Mesothelial cell of epicardium (in vitro differentiated cells): ENCODE data around the gene TAF4B. TPM values are rescaled to one million over a fixed set of nuclear protein-coding genes. Genes with fewer than 3 reads are reported as not detected.

Source experiments
- DNase-seq, 2 experiments: peaks; one replicate each; pipeline ENCODE4 v3.0.0; 2021; ENCODE audit warnings: low spot score in 2 of 2; ENCODE audit not compliant: unreplicated experiment in 2 of 2
- H3K27ac Mint-ChIP-seq: 2 replicates; pipeline ENCODE4 v1.8.0; 2021; ENCODE audit warnings: mixed read lengths
- H3K27me3 Mint-ChIP-seq: 2 replicates; pipeline ENCODE4 v1.8.0; 2021; ENCODE audit warnings: low read depth, mixed read lengths
- H3K36me3 Mint-ChIP-seq: 2 replicates; pipeline ENCODE4 v1.8.0; 2021; ENCODE audit warnings: mixed read lengths
- H3K4me1 Mint-ChIP-seq: 2 replicates; pipeline ENCODE4 v1.8.0; 2021; ENCODE audit warnings: mixed read lengths
- H3K4me3 Mint-ChIP-seq: 2 replicates; pipeline ENCODE4 v1.8.0; 2021; ENCODE audit warnings: mild to moderate bottlenecking, moderate library complexity, mixed read lengths
- H3K9me3 Mint-ChIP-seq: 2 replicates; pipeline ENCODE4 v1.8.0; 2021; ENCODE audit warnings: mixed read lengths
- CTCF ChIP-seq: fragments of 200-600 bp; sonication (generic); IDR thresholded peaks from one replicate; pipeline ENCODE4 v1.5.0; 2021; ENCODE audit warnings: antibody characterized with exemption; ENCODE audit not compliant: unreplicated experiment
- total RNA-seq: library from RNA; stranded (reverse); gene quantifications from 3 replicates; pipeline ENCODE4 v1.2.1, GENCODE V29; 2021

TAF4B gene
- total RNA-seq, 1 donor from 2014 or later = 4.2 TPM

- TF ChIP-seq CTCF = no peak
- Mint-ChIP-seq H3K4me3 (no peak overlapping the region), H3K9me3 (no peaks in the 10 kb centered on the region), H3K4me1 (peaks cover 17% of the 10 kb centered on the region), H3K27me3 (no peaks in the 10 kb centered on the region), H3K27ac (no peak overlapping the region), H3K36me3 (no peaks in the 10 kb centered on the region)
- DNase-seq = no peak
These were observed 177.2 kb downstream of the TAF4B start for GRCh38 chr18:26403491-26403890.

- TF ChIP-seq CTCF = no peak
- Mint-ChIP-seq H3K4me3 (no peak overlapping the region), H3K27ac (no peak overlapping the region), H3K27me3 (no peaks in the 10 kb centered on the region), H3K36me3 (no peaks in the 10 kb centered on the region), H3K4me1 (peaks cover 17% of the 10 kb centered on the region), H3K9me3 (no peaks in the 10 kb centered on the region)
- no peak for DNase-seq
These were observed 179.1 kb downstream of the TAF4B start for GRCh38 chr18:26405190-26405801.

GRCh38 chr18:26406324-26406723, 180.1 kb downstream of the TAF4B start:
- peaks cover 17% of the 10 kb centered on the region for H3K4me1 Mint-ChIP-seq
- H3K27me3 Mint-ChIP-seq = no peaks in the 10 kb centered on the region
- TF ChIP-seq CTCF = no peak
- H3K36me3 Mint-ChIP-seq = no peaks in the 10 kb centered on the region
- H3K4me3 Mint-ChIP-seq = no peak overlapping the region
- no peak for DNase-seq
- no peaks in the 10 kb centered on the region for H3K9me3 Mint-ChIP-seq
- H3K27ac Mint-ChIP-seq = no peak overlapping the region

GRCh38 chr18:26406854-26407517, 180.7 kb downstream of the TAF4B start:
- no peak overlapping the region for H3K27ac Mint-ChIP-seq
- DNase-seq = no peak
- H3K4me3 Mint-ChIP-seq = no peak overlapping the region
- TF ChIP-seq CTCF = no peak
- H3K9me3 Mint-ChIP-seq = no peaks in the 10 kb centered on the region
- peaks cover 17% of the 10 kb centered on the region for H3K4me1 Mint-ChIP-seq
- H3K36me3 Mint-ChIP-seq = no peaks in the 10 kb centered on the region
- no peaks in the 10 kb centered on the region for H3K27me3 Mint-ChIP-seq

- no peak for DNase-seq
- no peaks in the 10 kb centered on the region for H3K27me3 Mint-ChIP-seq
- no peak overlapping the region for H3K27ac Mint-ChIP-seq
- peaks cover 17% of the 10 kb centered on the region for H3K4me1 Mint-ChIP-seq
- no peaks in the 10 kb centered on the region for H3K36me3 Mint-ChIP-seq
- no peak for TF ChIP-seq CTCF
- H3K9me3 Mint-ChIP-seq = no peaks in the 10 kb centered on the region
- no peak overlapping the region for H3K4me3 Mint-ChIP-seq
These were observed 181.7 kb downstream of the TAF4B start for GRCh38 chr18:26407736-26408601.
